Thoracic aorta (tissue), 2 donors: ENCODE results near the gene SH3PXD2A. TPM values are rescaled to one million over a fixed set of nuclear protein-coding genes. Genes with fewer than 3 reads are reported as not detected.

Source experiments
- ATAC-seq: fragments of 150-250 bp; one replicate; pipeline ENCODE4 v1.8.0; 2017; ENCODE audit warnings: low read depth; ENCODE audit not compliant: insufficient number of reproducible peaks, low FRiP score
- DNase-seq: peaks from one replicate; pipeline ENCODE4 v3.0.0-alpha.2; 2020; ENCODE audit warnings: low spot score
- H3K27ac ChIP-seq, 2 donors: fragments of 200-600 bp; sonication (generic); 1 replicate in 1 of 2; 2 replicates in 1 of 2; pipeline ENCODE4 v1.5.1; 2016; ENCODE audit warnings: mild to moderate bottlenecking in 2 of 2, moderate library complexity in 2 of 2
- H3K27me3 ChIP-seq: fragments of 200-600 bp; sonication (generic); replicated peaks from 2 replicates; pipeline ENCODE4 v1.6.0; 2016; ENCODE audit warnings: mild to moderate bottlenecking; ENCODE audit not compliant: insufficient read depth
- H3K36me3 ChIP-seq: fragments of 200-600 bp; sonication (generic); one replicate; pipeline ENCODE4 v1.5.1; 2016
- H3K4me1 ChIP-seq, 2 donors: fragments of 200-600 bp; sonication (generic); 1 replicate in 1 of 2; 2 replicates in 1 of 2; pipeline versions ENCODE4 v1.5.1 to v1.6.0; 2016; ENCODE audit warnings: low read depth in 2 of 2, mild to moderate bottlenecking in 1 of 2; ENCODE audit not compliant: control insufficient read depth in 1 of 2
- H3K4me3 ChIP-seq: fragments of 200-600 bp; sonication (generic); 2 replicates; pipeline ENCODE4 v1.5.1; 2016; ENCODE audit warnings: mild to moderate bottlenecking
- H3K9me3 ChIP-seq: fragments of 200-600 bp; sonication (generic); 2 replicates; pipeline ENCODE4 v1.5.1; 2016
- total RNA-seq, 2 donors: library from RNA; depleted of rRNA; stranded (reverse); fragments of >200 nt; gene quantifications; one replicate each; pipeline versions ENCODE4 v1.1.0 to v1.2.3, GENCODE V29; 2016
- TF ChIP-seq, protein P1 (sequence below): fragments of 200-600 bp; sonication (generic); IDR thresholded peaks from one replicate; pipeline ENCODE4 v1.5.1; 2019; ENCODE audit warnings: antibody characterized with exemption

SH3PXD2A gene
- total RNA-seq, 2 donors from 2014 or later: 28.3 to 51.5 TPM

DNA sequence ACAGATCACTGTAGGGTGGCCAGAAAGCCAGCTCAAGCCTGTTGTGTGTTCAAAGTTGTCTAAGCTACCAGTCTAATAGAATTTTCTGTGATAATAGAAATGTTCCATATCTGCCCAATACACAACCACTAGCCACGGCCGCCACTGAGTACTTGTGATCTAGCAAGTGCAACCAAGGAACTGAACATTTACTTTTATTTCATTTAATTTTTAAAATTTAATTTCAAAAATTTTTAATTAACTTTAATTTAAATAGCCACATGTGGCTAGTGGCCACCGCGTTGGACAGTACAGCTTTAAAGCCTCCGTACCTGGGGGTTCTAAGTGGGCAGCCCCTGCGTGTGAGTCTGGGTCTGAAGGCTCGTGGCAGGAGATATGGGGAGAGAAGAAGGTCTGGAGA, 60.4 kb downstream of the SH3PXD2A start:
- H3K36me3 ChIP-seq: peaks cover 1% of the 10 kb centered on the region
- no peak for DNase-seq
- no peak overlapping the region for H3K4me3 ChIP-seq
- TF ChIP-seq, protein P1, sequence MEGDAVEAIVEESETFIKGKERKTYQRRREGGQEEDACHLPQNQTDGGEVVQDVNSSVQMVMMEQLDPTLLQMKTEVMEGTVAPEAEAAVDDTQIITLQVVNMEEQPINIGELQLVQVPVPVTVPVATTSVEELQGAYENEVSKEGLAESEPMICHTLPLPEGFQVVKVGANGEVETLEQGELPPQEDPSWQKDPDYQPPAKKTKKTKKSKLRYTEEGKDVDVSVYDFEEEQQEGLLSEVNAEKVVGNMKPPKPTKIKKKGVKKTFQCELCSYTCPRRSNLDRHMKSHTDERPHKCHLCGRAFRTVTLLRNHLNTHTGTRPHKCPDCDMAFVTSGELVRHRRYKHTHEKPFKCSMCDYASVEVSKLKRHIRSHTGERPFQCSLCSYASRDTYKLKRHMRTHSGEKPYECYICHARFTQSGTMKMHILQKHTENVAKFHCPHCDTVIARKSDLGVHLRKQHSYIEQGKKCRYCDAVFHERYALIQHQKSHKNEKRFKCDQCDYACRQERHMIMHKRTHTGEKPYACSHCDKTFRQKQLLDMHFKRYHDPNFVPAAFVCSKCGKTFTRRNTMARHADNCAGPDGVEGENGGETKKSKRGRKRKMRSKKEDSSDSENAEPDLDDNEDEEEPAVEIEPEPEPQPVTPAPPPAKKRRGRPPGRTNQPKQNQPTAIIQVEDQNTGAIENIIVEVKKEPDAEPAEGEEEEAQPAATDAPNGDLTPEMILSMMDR: no peak
- no peak for ATAC-seq
- no peaks in the 10 kb centered on the region for H3K27me3 ChIP-seq
- no peaks in the 10 kb centered on the region for H3K4me1 ChIP-seq
- H3K27ac ChIP-seq: no peak overlapping the region
- no peaks in the 10 kb centered on the region for H3K9me3 ChIP-seq

DNA sequence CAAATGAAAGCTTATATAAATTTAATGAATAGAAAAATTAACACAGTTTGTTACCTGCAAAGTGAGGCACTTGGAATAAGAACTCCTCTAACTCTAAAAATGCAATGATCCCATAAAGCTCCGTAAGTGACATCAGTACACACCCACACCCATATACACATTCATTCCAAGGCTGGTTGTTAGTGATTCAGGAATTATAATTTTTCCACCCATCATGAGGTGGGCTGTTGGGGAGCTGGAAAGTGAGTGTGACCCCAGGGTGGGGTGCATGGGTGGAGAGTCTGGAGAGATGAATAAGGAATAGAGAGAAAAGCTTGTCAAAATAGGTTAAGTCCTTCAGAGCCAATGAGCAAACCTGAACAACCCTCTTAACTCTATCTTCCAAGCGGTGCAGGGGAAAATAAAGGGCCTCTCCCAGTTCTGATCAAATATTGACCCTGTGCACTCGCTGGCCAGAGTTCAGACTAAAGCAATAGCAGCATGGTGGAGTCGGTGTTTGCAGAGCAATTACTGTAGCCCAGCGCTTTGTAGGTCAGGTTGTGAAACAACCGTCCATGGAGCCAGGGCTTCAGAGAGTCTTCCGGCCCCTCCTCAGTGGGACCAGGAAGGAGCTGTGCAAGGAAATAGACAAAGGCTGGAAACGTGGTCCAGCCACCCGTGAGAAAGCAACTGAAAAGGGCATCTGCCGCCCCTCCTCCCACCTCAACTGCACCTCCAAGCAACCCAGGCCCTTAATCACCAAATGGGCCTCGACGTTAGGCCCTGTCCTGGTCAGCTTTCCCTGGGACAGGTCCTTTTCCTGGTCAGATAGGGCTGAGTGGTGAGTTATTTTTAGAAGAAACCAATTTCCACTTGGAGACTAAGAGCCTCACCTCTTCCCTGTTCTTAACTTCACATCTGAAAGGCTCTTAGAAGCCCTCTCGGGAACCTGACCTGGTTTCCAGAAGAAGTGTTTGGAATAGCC, 61.2 kb downstream of the SH3PXD2A start:
- no peak overlapping the region for H3K27ac ChIP-seq
- H3K27me3 ChIP-seq: no peaks in the 10 kb centered on the region
- DNase-seq (no peak), ATAC-seq (no peak)
- H3K4me1 ChIP-seq: no peaks in the 10 kb centered on the region
- no peaks in the 10 kb centered on the region for H3K9me3 ChIP-seq
- H3K4me3 ChIP-seq: no peak overlapping the region
- H3K36me3 ChIP-seq: no peaks in the 10 kb centered on the region
- TF ChIP-seq, protein P1: no peak

DNA sequence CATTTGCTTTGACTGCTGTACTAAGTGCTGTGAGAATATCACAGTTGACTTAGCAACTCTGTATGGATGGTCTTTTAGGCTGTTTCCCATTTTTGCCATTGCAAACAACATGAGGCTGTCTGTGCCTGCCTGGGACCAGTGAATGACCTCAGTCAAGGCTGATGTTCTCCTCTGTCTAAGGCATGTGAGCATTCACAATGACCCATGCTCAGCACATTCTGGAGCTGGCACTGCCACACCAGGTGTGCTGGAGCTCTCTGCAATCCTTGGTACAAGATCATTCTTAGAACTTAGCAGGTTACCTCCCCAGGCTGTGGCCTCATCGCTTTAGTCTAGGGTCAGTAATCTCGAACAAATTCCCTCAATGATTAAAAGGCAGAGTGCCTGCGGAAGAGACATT, 61.9 kb downstream of the SH3PXD2A start:
- no peak overlapping the region for H3K4me3 ChIP-seq
- DNase-seq (no peak), ATAC-seq (no peak)
- TF ChIP-seq, protein P1: no peak
- H3K27me3 ChIP-seq: no peaks in the 10 kb centered on the region
- no peaks in the 10 kb centered on the region for H3K9me3 ChIP-seq
- H3K4me1 ChIP-seq: no peaks in the 10 kb centered on the region
- no peaks in the 10 kb centered on the region for H3K36me3 ChIP-seq
- no peak overlapping the region for H3K27ac ChIP-seq

DNA sequence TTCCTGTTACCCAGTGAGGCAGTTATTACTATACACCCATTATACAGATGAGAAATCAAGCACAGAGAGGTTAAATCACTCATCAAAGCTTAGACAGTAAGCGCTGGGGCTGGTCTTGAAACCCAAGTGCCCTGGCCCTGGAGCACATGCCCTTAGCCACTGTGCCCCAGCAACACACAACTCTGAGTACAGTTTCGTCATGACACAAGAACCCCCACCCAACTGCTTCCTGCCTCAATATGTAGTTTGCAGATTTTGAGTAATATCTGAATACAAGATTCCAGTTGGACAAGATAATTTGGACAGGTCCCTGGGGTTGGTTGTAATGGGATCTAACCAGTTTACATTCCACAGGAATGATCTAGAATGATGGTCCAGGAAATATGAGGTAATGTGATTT, 62.8 kb downstream of the SH3PXD2A start:
- no peaks in the 10 kb centered on the region for H3K9me3 ChIP-seq
- no peaks in the 10 kb centered on the region for H3K36me3 ChIP-seq
- H3K4me3 ChIP-seq: no peak overlapping the region
- no peaks in the 10 kb centered on the region for H3K27me3 ChIP-seq
- H3K27ac ChIP-seq: no peak overlapping the region
- no peaks in the 10 kb centered on the region for H3K4me1 ChIP-seq
- TF ChIP-seq, protein P1: no peak
- no peak for ATAC-seq
- DNase-seq: no peak

DNA sequence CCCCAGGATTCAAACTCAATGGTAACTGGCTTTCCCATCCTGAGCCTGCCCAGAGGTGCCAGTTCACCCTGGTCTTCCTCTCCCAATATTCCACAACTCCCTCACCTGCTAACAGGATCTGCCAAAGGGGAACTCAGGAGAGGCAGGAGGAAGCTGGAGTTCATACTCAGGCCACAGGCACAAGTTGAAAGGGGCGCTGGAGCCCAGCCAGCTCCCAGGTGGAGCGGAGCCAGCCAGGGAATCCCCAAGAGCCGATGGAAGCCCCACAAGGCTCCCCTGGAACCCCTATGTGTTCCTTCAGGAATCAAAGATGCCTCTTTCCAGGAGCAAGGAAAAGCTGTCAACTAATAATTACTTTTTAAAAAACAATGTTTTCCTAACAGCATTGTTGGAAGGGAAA, 63.5 kb downstream of the SH3PXD2A start:
- no peaks in the 10 kb centered on the region for H3K4me1 ChIP-seq
- no peak overlapping the region for H3K4me3 ChIP-seq
- no peak overlapping the region for H3K27ac ChIP-seq
- TF ChIP-seq, protein P1: no peak
- DNase-seq (no peak), ATAC-seq (no peak)
- no peaks in the 10 kb centered on the region for H3K36me3 ChIP-seq
- H3K27me3 ChIP-seq: no peaks in the 10 kb centered on the region
- H3K9me3 ChIP-seq: no peaks in the 10 kb centered on the region
